LNCaP clone FGC (cell line): ENCODE results near the gene AKAP7.

Experiments used
- DNase-seq: peaks from one replicate; pipeline ENCODE4 v3.0.0-alpha.2; 2011; ENCODE audit warnings: low read depth
- H3K4me3 ChIP-seq: 2 replicates; pipeline ENCODE4 v1.5.1; 2011; ENCODE audit warnings: mild to moderate bottlenecking, low read depth, low read length, control low read depth
- CTCF ChIP-seq: IDR thresholded peaks from 2 replicates; pipeline ENCODE4 v1.5.1; 2012; ENCODE audit warnings: mild to moderate bottlenecking; ENCODE audit not compliant: control insufficient read depth, insufficient read depth; ENCODE audit errors: extremely low read depth

The AKAP7 gene

GRCh38 chr6:131285548-131285947 lies 150.3 kb downstream of the AKAP7 start:
- no peak overlapping the region for H3K4me3 ChIP-seq
- TF ChIP-seq CTCF: no peak
- DNase-seq: no peak

GRCh38 chr6:131286469-131287040 lies 151.3 kb downstream of the AKAP7 start:
- DNase-seq: peak; percentile 36
- no peak for TF ChIP-seq CTCF
- H3K4me3 ChIP-seq: no peak overlapping the region

DNA sequence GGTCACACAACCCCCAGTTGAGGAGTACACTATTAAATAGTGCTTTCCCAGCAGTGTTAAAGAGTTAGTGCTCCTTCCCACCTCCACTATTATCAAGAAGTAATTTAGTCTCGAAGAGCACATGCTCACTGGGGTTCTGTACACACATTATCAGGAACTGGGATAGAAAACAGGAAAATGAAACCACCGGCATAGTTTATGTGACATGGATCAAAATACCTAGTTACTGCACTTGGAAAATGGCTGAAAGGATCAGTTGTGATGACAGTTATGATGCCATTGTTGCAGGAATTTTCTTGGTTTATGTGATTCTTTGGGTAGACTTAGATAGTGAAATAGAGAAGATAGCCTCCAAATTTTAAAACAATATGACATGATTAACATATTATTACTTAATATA lies 152.9 kb downstream of the AKAP7 start:
- no peak overlapping the region for H3K4me3 ChIP-seq
- DNase-seq: no peak
- no peak for TF ChIP-seq CTCF

DNA sequence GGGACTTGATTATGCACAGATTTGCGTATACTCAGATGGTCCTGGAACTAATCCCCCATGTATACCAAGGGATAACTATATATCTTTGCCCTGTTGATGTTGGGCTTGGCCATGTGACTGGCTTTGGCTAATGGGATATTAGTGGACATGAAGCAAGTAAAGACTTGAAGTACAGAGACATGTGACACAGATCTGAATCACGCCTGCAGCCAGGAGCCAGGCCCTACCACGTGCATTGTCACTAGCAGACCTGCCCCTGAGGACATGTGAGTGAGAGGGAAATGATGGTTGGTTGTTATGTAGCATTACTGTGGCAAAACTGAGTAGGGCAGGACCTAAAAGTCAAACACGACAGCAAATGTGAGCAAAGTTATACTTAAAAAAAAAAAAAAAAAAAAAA lies 155.7 kb downstream of the AKAP7 start:
- no peak for TF ChIP-seq CTCF
- DNase-seq: no peak
- H3K4me3 ChIP-seq: no peak overlapping the region

DNA sequence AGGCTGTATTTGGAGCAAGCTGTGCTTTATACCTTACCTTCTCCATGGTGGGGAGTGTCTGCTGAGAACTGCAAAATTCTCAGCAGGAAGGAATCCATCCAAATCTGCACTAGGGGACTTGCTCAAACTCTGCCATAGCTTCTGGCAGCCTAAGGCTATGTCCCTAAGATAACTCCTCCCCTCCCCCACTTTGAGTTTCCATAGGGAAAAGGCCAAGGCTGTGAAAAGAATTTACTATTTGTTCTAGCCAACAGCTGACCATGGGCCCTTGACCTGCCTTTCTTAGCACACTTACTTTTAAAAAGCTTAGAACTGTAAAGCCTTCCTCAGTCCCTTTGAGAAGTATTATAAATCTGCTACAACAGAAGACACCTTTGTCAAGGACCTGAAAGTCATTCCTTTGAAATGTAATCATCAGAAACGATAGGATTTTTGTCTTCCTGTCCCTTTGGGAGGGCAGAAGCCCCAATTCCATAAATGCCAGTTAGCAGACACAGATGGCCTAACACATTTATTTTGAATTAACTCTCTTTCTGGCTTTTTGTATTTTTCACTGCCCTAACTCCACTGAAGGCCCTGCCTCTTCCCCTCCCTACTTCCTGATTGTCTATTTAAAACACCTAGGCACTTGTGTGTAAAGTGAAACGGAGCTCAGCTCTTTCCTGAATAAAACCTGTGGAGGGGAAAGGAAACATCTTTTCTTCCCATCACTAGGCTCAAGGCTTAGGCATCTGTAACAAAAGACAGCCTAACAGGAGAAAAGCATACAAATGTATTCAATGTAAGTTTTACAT lies 157.1 kb downstream of the AKAP7 start:
- H3K4me3 ChIP-seq: no peak overlapping the region
- no peak for TF ChIP-seq CTCF
- no peak for DNase-seq

GRCh38 chr6:131293472-131293911 lies 158.2 kb downstream of the AKAP7 start:
- no peak for TF ChIP-seq CTCF
- DNase-seq: no peak
- H3K4me3 ChIP-seq: no peak overlapping the region
